GM06990 (cell line): Measurements from ENCODE around the gene POLA1.

Source experiments
- DNase-seq: peaks from one replicate; pipeline ENCODE4 v3.0.0-alpha.2; 2011; ENCODE audit not compliant: insufficient read length; ENCODE audit errors: extremely low read depth
- H3K27me3 ChIP-seq: replicated peaks from 2 replicates; pipeline ENCODE4 v1.6.0; 2011; ENCODE audit warnings: low read length; ENCODE audit not compliant: control insufficient read depth, insufficient read depth
- H3K36me3 ChIP-seq: 2 replicates; pipeline ENCODE4 v1.5.1; 2011; ENCODE audit warnings: low read length; ENCODE audit not compliant: control insufficient read depth, insufficient read depth
- H3K4me3 ChIP-seq: replicated peaks from 2 replicates; pipeline ENCODE4 v1.5.1; 2011; ENCODE audit warnings: low read depth, mild to moderate bottlenecking, control low read depth, low read length
- CTCF ChIP-seq: IDR thresholded peaks from 2 replicates; pipeline ENCODE4 v1.5.1; 2011; ENCODE audit warnings: low read length, control low read depth, mild to moderate bottlenecking, inconsistent platforms; ENCODE audit not compliant: insufficient read depth, poor library complexity, severe bottlenecking

Gene POLA1

DNA sequence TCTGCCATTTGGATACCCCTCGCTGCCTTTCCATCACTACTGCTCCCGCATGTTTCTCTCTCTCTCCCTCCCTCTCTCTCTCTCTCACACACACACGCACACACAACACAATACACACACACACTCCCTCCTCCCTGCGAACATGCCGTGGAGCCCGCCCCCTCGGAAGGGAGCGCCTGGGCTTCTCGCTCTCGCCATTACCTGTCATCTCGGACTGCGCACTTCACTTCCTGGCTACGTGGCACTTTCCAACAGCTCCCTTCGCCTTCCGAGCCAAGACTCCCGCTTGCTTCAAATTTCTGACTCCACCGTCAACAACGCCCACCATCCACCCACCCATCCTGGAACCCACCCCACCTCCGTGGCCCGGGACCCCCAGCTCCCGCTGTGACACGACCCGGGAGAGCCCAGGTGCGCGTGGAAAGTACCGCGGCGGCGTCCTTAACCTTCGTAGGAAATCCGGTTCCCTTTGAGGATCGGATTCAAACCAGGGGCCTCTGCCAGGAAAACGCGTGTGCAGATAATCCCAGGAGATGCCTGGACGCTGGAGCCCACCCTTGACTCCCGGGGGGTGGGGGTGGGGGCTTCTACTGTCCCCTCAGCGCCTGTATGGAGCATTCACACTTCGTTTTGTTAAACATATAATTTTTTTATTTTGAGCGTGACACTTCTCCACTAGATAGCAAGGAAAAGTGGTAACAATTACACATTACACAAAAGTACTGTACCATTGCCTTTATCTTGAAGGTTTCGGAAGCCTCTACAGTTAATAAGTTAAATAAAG, 309.5 kb downstream of the POLA1 start:
- Histone ChIP-seq H3K4me3 (no peak overlapping the region), H3K36me3 (no peaks in the 10 kb centered on the region), H3K27me3 (no peaks in the 10 kb centered on the region; the same call in 1 of the 2 replicates)
- no peak for TF ChIP-seq CTCF
- DNase-seq: no peak

- no peak for DNase-seq
- no peak overlapping the region for H3K4me3 ChIP-seq
- H3K36me3 ChIP-seq: no peaks in the 10 kb centered on the region
- no peaks in the 10 kb centered on the region; the same call in 1 of the 2 replicates for H3K27me3 ChIP-seq
- no peak for TF ChIP-seq CTCF
These were observed 310.3 kb downstream of the POLA1 start for GRCh38 chrX:25004040-25004439.

DNA sequence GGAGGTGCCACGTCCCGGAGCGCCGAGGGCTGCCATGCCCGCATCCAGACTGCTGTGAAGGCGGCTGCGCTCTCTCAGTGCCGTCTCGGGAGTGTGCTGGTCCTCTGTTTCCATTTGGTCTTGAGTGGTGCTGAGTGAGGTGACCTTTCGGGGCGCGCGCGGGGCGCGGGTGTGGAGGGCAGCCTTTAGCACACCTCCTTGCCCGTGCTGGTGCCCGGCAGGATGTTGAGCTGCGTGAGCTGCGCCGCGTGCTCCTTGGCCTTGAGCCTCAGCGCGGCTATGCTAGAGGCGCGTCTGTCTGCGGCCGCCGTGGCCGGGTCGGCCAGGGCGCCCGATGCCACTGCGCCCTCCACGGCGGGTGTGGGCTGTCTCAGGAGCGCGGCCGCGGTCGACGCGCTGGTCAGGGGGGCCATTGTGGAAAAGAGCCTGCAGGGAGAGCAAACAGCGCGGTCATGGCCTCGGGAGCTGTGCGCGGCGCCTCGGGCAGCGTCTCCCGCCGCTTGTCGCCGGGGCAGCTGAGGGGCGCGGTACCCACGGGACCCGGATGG, 310.8 kb downstream of the POLA1 start:
- no peak for TF ChIP-seq CTCF
- Histone ChIP-seq H3K4me3 (no peak overlapping the region), H3K36me3 (no peaks in the 10 kb centered on the region), H3K27me3 (no peaks in the 10 kb centered on the region; the same call in 1 of the 2 replicates)
- no peak for DNase-seq

DNA sequence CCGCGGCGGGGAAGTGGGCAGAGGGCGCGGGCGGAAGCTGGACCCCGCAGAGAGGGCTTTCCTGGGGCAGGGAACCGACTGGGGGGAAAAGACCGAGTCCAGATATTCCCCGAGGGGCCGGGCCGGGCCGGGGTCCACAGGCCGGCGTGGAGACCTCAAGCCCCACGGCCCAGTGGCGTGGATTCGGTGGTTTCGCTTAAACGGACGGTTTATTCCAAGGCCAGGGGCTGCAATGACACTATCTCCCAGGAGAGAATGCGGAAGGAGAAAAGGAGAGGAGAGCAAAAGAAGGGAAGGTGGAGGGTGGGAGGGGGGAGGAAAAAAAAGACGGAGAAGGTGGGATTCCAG, 311.3 kb downstream of the POLA1 start:
- no peak for DNase-seq
- TF ChIP-seq CTCF: no peak
- no peaks in the 10 kb centered on the region; the same call in 1 of the 2 replicates for H3K27me3 ChIP-seq
- H3K4me3 ChIP-seq: no peak overlapping the region; the same call in 1 of the 2 replicates
- no peaks in the 10 kb centered on the region for H3K36me3 ChIP-seq

DNA sequence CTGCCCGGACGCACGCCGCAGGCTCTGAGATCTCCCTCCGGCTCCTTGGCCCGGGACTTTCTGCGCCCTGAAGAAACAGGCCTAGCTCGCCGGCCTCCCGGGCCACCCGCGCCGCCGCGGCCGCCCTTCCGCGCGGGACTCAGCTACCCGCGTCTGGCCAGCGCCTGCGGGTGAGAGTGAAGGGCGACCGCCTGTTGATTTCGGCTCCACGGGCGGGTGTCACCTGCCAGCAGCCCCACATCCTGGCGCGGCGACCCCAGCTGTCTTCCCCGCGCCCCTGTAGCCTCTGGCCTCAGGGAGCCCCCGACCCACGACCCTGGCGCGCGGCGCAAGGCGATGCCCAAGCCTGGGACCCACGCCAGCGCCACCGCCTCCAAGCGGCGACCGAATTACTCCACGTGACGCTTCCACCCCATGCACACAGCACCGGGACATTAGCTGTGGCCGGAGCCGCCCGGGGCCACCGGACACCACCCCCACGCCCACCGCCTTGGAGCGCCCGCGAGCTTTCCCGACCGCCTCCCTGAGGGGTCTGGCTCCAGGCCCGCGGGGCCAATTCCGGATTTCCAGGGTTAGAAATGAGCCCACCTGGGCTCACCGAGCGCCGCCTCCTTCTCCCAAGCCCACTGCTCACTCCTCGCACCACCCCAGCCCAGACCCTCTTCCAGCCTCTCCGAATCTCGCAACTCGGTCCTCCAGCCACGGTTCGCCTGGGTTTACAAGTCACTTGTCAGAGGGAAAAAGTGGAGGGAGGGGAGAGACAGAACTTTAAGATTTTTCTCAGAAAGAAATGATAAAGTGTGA, 311.9 kb downstream of the POLA1 start:
- H3K4me3 ChIP-seq: no peak overlapping the region
- no peaks in the 10 kb centered on the region; the same call in 1 of the 2 replicates for H3K27me3 ChIP-seq

More for the DNA sequence above, 311.9 kb downstream of the POLA1 start:
- DNase-seq: no peak
- no peaks in the 10 kb centered on the region for H3K36me3 ChIP-seq
- no peak for TF ChIP-seq CTCF
